Measurements from ENCODE around the gene CDK5RAP1.
"Not testable (repeated sequence)": the region's sequence is repeated elsewhere in the genome, so short reads cannot be mapped to it uniquely, and the experiment has no call there.

DNA sequence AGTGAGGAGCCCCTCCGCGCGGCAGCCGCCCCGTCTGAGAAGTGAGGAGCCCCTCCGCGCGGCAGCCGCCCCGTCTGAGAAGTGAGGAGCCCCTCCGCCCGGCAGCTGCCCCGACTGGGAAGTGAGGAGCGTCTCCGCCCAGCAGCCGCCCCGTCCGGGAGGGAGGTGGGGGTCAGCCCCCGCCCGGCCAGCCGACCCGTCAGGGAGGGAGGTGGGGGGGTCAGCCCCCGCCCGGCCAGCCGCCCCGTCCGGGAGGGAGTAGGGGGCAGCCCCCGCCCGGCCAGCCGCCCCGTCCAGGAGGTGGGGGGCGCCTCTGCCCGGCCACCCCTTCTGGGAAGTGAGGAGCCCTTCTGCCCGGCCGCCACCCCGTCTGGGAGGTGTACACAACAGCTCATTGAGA is 12.0 kb downstream of the CDK5RAP1 start:
- TF ChIP-seq CTCF (IDR thresholded peaks at IDR 0.05; ENCODE audit: low read length); EZH2 (IDR thresholded peaks at IDR 0.05; ENCODE audit: borderline replicate concordance, low read length): not testable (repeated sequence)
